H1 (cell line): Measurements from ENCODE around the gene TRIM40. TPM values are rescaled to one million over a fixed set of nuclear protein-coding genes. Genes with fewer than 3 reads are reported as not detected.

Experiments used
- BACH1 ChIP-seq: IDR thresholded peaks from 2 replicates; pipeline ENCODE4 v1.6.1; 2012; ENCODE audit warnings: low read length, improper control_type of control experiment
- BRCA1 ChIP-seq: IDR thresholded peaks from 2 replicates; pipeline ENCODE4 v1.6.1; 2012; ENCODE audit warnings: low read depth, low read length, improper control_type of control experiment
- CTCF ChIP-seq, 3 experiments: IDR thresholded peaks; 1 replicate in 2 of 3; 2 replicates in 1 of 3; pipeline versions ENCODE4 v1.5.1 to v1.6.1; 2011; ENCODE audit warnings: low read length in 3 of 3, mild to moderate bottlenecking in 3 of 3, inconsistent platforms in 2 of 3, low read depth in 1 of 3, moderate library complexity in 1 of 3; ENCODE audit not compliant: insufficient read depth in 1 of 3; ENCODE audit errors: control extremely low read depth in 1 of 3
- EP300 ChIP-seq, 2 experiments: IDR thresholded peaks; 1 replicate in 1 of 2; 2 replicates in 1 of 2; pipeline ENCODE4 v1.6.1; 2011 to 2012; ENCODE audit warnings: low read depth in 2 of 2, low read length in 2 of 2, mild to moderate bottlenecking in 2 of 2, borderline replicate concordance in 1 of 2, inconsistent platforms in 1 of 2, moderate library complexity in 1 of 2
- JUN ChIP-seq: IDR thresholded peaks from 2 replicates; pipeline ENCODE4 v1.6.1; 2011; ENCODE audit warnings: low read depth, mild to moderate bottlenecking, improper control_type of control experiment, low read length
- ZNF274 ChIP-seq: IDR thresholded peaks from 2 replicates; pipeline ENCODE4 v1.7.0; 2012; ENCODE audit warnings: low read length, borderline replicate concordance; ENCODE audit errors: extremely low read depth
- polyA plus RNA-seq, 7 experiments: library from polyadenylated mRNA; depleted of rRNA in 3 of 7; stranded (reverse) in 5 of 7; unstranded in 2 of 7; fragments of >200 nt in 5 of 7; fragments of 200-250 nt in 2 of 7; gene quantifications; 1 replicate in 5 of 7; 2 replicates in 1 of 7; 4 replicates in 1 of 7; pipeline versions ENCODE4 v1.2.1 to v1.2.3, GENCODE V29; 2011 to 2013; ENCODE audit warnings: missing spikeins in 2 of 7, mixed read lengths in 2 of 7
- total RNA-seq: library from RNA; stranded (reverse); fragmentation: NEBNext Ultra II Directional; extraction: Animal tissue kit (Norgen Biotek cat#: 25700); gene quantifications from 2 replicates; pipeline ENCODE4 v1.2.1, GENCODE V29; 2021
- TF ChIP-seq, protein P1 (sequence below): IDR thresholded peaks from 2 replicates; pipeline ENCODE4 v1.6.1; 2012; ENCODE audit warnings: low read length, inconsistent platforms

Gene TRIM40
- total and polyA plus RNA-seq, 2 of the 8 experiments (the other 6 are each of a cell fraction or from before 2014, with no cell fraction given), result not detected

- TF ChIP-seq CTCF (IDR thresholded peaks at IDR 0.05; ENCODE audit: control extremely low read depth in 1 of 3, insufficient read depth in 1 of 3, low read depth in 1 of 3, low read length in 3 of 3) (no peak), EP300 (IDR thresholded peaks at IDR 0.05; ENCODE audit: borderline replicate concordance in 1 of 2, low read depth in 2 of 2, low read length in 2 of 2) (no peak), BRCA1 (no peak), JUN (no peak), ZNF274 (no peak), BACH1 (no peak)
- TF ChIP-seq, protein P1, sequence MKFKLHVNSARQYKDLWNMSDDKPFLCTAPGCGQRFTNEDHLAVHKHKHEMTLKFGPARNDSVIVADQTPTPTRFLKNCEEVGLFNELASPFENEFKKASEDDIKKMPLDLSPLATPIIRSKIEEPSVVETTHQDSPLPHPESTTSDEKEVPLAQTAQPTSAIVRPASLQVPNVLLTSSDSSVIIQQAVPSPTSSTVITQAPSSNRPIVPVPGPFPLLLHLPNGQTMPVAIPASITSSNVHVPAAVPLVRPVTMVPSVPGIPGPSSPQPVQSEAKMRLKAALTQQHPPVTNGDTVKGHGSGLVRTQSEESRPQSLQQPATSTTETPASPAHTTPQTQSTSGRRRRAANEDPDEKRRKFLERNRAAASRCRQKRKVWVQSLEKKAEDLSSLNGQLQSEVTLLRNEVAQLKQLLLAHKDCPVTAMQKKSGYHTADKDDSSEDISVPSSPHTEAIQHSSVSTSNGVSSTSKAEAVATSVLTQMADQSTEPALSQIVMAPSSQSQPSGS, result no peak
These were observed 28.1 kb downstream of the TRIM40 start (continued) for GRCh38 chr6:30163918-30164654.
